H9 (cell line): ENCODE measurements around the gene CAMSAP2. TPM values are rescaled to one million over a fixed set of nuclear protein-coding genes. Genes with fewer than 3 reads are reported as not detected.

Experiments used
- DNase-seq: peaks from one replicate; pipeline ENCODE4 v3.0.0-alpha.2; 2017
- H2AFZ ChIP-seq: one replicate; pipeline ENCODE4 v1.6.1; 2013; ENCODE audit warnings: mild to moderate bottlenecking, low read length, control low read depth, moderate library complexity
- H2AK5ac ChIP-seq: 2 replicates; pipeline ENCODE4 v1.6.1; 2013; ENCODE audit warnings: low read length, control low read depth, mixed read lengths; ENCODE audit not compliant: insufficient read length
- H2BK120ac ChIP-seq: one replicate; pipeline ENCODE4 v1.6.1; 2013; ENCODE audit warnings: low read depth, mild to moderate bottlenecking, low read length, control low read depth, inconsistent platforms; ENCODE audit not compliant: poor library complexity, severe bottlenecking
- H2BK12ac ChIP-seq: 2 replicates; pipeline ENCODE4 v1.6.1; 2013; ENCODE audit warnings: low read length, control low read depth, mixed read lengths, low read depth; ENCODE audit not compliant: insufficient read length
- H2BK15ac ChIP-seq: 2 replicates; pipeline ENCODE4 v1.6.1; 2013; ENCODE audit warnings: low read depth, low read length, control low read depth
- H2BK20ac ChIP-seq: one replicate; pipeline ENCODE4 v1.6.1; 2013; ENCODE audit warnings: low read depth, mild to moderate bottlenecking, low read length, control low read depth, inconsistent platforms; ENCODE audit not compliant: poor library complexity, severe bottlenecking
- H2BK5ac ChIP-seq: 2 replicates; pipeline ENCODE4 v1.6.1; 2013; ENCODE audit warnings: low read length, control low read depth, mixed read lengths; ENCODE audit not compliant: insufficient read length
- H3K14ac ChIP-seq: 2 replicates; pipeline ENCODE4 v1.6.1; 2013; ENCODE audit warnings: low read length, control low read depth; ENCODE audit not compliant: insufficient read depth
- H3K18ac ChIP-seq: 2 replicates; pipeline ENCODE4 v1.6.1; 2013; ENCODE audit warnings: low read depth, mild to moderate bottlenecking, mixed read lengths, low read length, control low read depth; ENCODE audit not compliant: insufficient read length
- H3K23ac ChIP-seq: 2 replicates; pipeline ENCODE4 v1.6.1; 2013; ENCODE audit warnings: low read length, control low read depth, mixed read lengths, low read depth; ENCODE audit not compliant: insufficient read length
- H3K23me2 ChIP-seq: 2 replicates; pipeline ENCODE4 v1.6.1; 2013; ENCODE audit warnings: low read depth, mild to moderate bottlenecking, mixed read lengths, low read length, control low read depth; ENCODE audit not compliant: insufficient read length, poor library complexity, severe bottlenecking
- H3K27ac ChIP-seq: 2 replicates; pipeline ENCODE4 v1.5.1; 2013; ENCODE audit warnings: low read length, control low read depth, mixed read lengths, low read depth; ENCODE audit not compliant: insufficient read length
- H3K27me3 ChIP-seq: 2 replicates; pipeline ENCODE4 v1.6.1; 2013; ENCODE audit warnings: low read length, control low read depth, inconsistent platforms; ENCODE audit not compliant: insufficient read depth
- H3K4ac ChIP-seq: 2 replicates; pipeline ENCODE4 v1.6.1; 2013; ENCODE audit warnings: low read depth, mild to moderate bottlenecking, control low read depth, inconsistent platforms, low read length, moderate library complexity
- H3K4me1 ChIP-seq: 2 replicates; pipeline ENCODE4 v1.6.1; 2013; ENCODE audit warnings: low read length, control low read depth, inconsistent platforms; ENCODE audit not compliant: insufficient read depth
- H3K4me2 ChIP-seq: 2 replicates; pipeline ENCODE4 v1.6.1; 2013; ENCODE audit warnings: low read length, control low read depth, mixed read lengths; ENCODE audit not compliant: insufficient read length, insufficient read depth
- H3K56ac ChIP-seq: 2 replicates; pipeline ENCODE4 v1.6.1; 2013; ENCODE audit warnings: low read depth, mild to moderate bottlenecking, mixed read lengths, low read length, control low read depth; ENCODE audit not compliant: insufficient read length
- H3K79me1 ChIP-seq: 2 replicates; pipeline ENCODE4 v1.6.1; 2013; ENCODE audit warnings: low read depth, mild to moderate bottlenecking, moderate library complexity, low read length, control low read depth, inconsistent platforms; ENCODE audit not compliant: insufficient read depth, poor library complexity, severe bottlenecking
- H3K79me2 ChIP-seq: 2 replicates; pipeline ENCODE4 v1.6.1; 2013; ENCODE audit warnings: low read length, control low read depth, inconsistent platforms; ENCODE audit not compliant: insufficient read depth
- H3K9ac ChIP-seq: 2 replicates; pipeline ENCODE4 v1.6.1; 2013; ENCODE audit warnings: low read length, control low read depth, mixed read lengths; ENCODE audit not compliant: insufficient read length; ENCODE audit errors: extremely low read depth
- H3K9me3 ChIP-seq: one replicate; pipeline ENCODE4 v1.6.1; 2013; ENCODE audit warnings: low read depth, low read length, inconsistent platforms; ENCODE audit not compliant: control insufficient read depth
- H3T11ph ChIP-seq: one replicate; pipeline ENCODE4 v1.6.1; 2013; ENCODE audit warnings: mild to moderate bottlenecking, low read length, control low read depth, inconsistent platforms
- H4K20me1 ChIP-seq: one replicate; pipeline ENCODE4 v1.6.1; 2013; ENCODE audit not compliant: control insufficient read depth, insufficient read length, insufficient read depth
- H4K5ac ChIP-seq: 2 replicates; pipeline ENCODE4 v1.6.1; 2013; ENCODE audit warnings: low read depth, mild to moderate bottlenecking, mixed read lengths, low read length, control low read depth; ENCODE audit not compliant: insufficient read length
- H4K8ac ChIP-seq: replicated peaks from 2 replicates; pipeline ENCODE4 v1.6.1; 2013; ENCODE audit warnings: low read length, control low read depth, mixed read lengths, low read depth; ENCODE audit not compliant: insufficient read length
- H4K91ac ChIP-seq: 2 replicates; pipeline ENCODE4 v1.6.1; 2013; ENCODE audit warnings: low read depth, mild to moderate bottlenecking, moderate library complexity, mixed read lengths, low read length, control low read depth; ENCODE audit not compliant: insufficient read length
- H3K27ac Mint-ChIP-seq, 3 experiments: 2 replicates in 2 of 3; 3 replicates in 1 of 3; pipeline ENCODE4 v1.8.0; 2020 to 2021; ENCODE audit warnings: mixed read lengths in 3 of 3, mild to moderate bottlenecking in 1 of 3, moderate library complexity in 1 of 3
- H3K27me3 Mint-ChIP-seq: 2 replicates; pipeline ENCODE4 v1.8.0; 2021; ENCODE audit warnings: low read depth, mild to moderate bottlenecking, moderate library complexity, mixed read lengths
- H3K36me3 Mint-ChIP-seq, 3 experiments: 2 replicates in 2 of 3; 3 replicates in 1 of 3; pipeline ENCODE4 v1.8.0; 2020 to 2021; ENCODE audit warnings: low read depth in 3 of 3, mixed read lengths in 3 of 3; ENCODE audit not compliant: insufficient read depth in 1 of 3
- H3K4me1 Mint-ChIP-seq, 2 experiments: 2 replicates each; pipeline ENCODE4 v1.8.0; 2020; ENCODE audit warnings: mixed read lengths in 2 of 2
- H3K4me3 Mint-ChIP-seq, 2 experiments: 2 replicates in 1 of 2; 3 replicates in 1 of 2; pipeline ENCODE4 v1.8.0; 2020 to 2021; ENCODE audit warnings: mild to moderate bottlenecking in 2 of 2, mixed read lengths in 2 of 2, moderate library complexity in 1 of 2
- H3K9me3 Mint-ChIP-seq, 2 experiments: 2 replicates in 1 of 2; 3 replicates in 1 of 2; pipeline ENCODE4 v1.8.0; 2020; ENCODE audit warnings: mild to moderate bottlenecking in 2 of 2, mixed read lengths in 2 of 2, moderate library complexity in 1 of 2
- CTCF ChIP-seq: fragments of 200-600 bp; sonication (generic); conservative IDR thresholded peaks from 3 replicates; pipeline ENCODE4 v1.8.0; 2021; ENCODE audit warnings: antibody characterized with exemption, mild to moderate bottlenecking
- WGBS: extraction: QIAGEN DNeasy Blood & Tissue Kit; methylation state at CpG from one replicate; pipeline ENCODE4 v1.1.7; 2013; ENCODE audit warnings: missing lambda C conversion rate, low lambda C conversion rate, mixed read lengths; ENCODE audit not compliant: insufficient read length; ENCODE audit errors: extremely low coverage; 5-methylcytosine and 5-hydroxymethylcytosine counted together
- total RNA-seq: library from RNA; stranded (reverse); gene quantifications from 2 replicates; pipeline ENCODE4 v1.2.1, GENCODE V29; 2021

The CAMSAP2 gene
- total RNA-seq, 1 experiment from 2014 or later, result 33.7 TPM

- H2BK15ac ChIP-seq, result no peak overlapping the region
- H3K4ac ChIP-seq, result no peak overlapping the region
- no peaks in the 10 kb centered on the region; the same call in none of the 2 replicates for H3K27me3 Mint-ChIP-seq
- H2AFZ ChIP-seq, result no peak overlapping the region
- peak; percentile 58 for DNase-seq
- no peak overlapping the region for H3K27ac Mint-ChIP-seq
- no peak overlapping the region for H3T11ph ChIP-seq
- peaks cover 9% of the 10 kb centered on the region for H3K4me1 ChIP-seq
- no peak overlapping the region for H2BK20ac ChIP-seq
- no peaks in the 10 kb centered on the region for H4K20me1 ChIP-seq
- H3K9me3 ChIP-seq, result no peaks in the 10 kb centered on the region
- WGBS, result no CpG with 5 or more reads among the region's 7 CpGs
- no peak overlapping the region for H2BK12ac ChIP-seq
- H3K27ac ChIP-seq, result no peak overlapping the region
- peaks cover 21% of the 10 kb centered on the region for H3K23me2 ChIP-seq
- H3K79me1 ChIP-seq, result no peaks in the 10 kb centered on the region
- H3K56ac ChIP-seq, result no peak overlapping the region
- H2BK5ac ChIP-seq, result no peak overlapping the region
- no peak overlapping the region for H3K9ac ChIP-seq
- H2BK120ac ChIP-seq, result no peak overlapping the region
- H3K14ac ChIP-seq, result no peak overlapping the region
- no peak for TF ChIP-seq CTCF
- H4K5ac ChIP-seq, result no peak overlapping the region
- H3K4me2 ChIP-seq, result no peak overlapping the region
- no peak overlapping the region for H3K18ac ChIP-seq
- no peaks in the 10 kb centered on the region for H3K9me3 Mint-ChIP-seq
- H3K23ac ChIP-seq, result no peak overlapping the region
- H3K4me1 Mint-ChIP-seq, result peaks cover 42 to 53% of the 10 kb centered on the region in 2 experiments
- no peak overlapping the region for H3K4me3 Mint-ChIP-seq
- no peaks in the 10 kb centered on the region for H3K36me3 Mint-ChIP-seq
- H3K79me2 ChIP-seq, result peaks cover 2% of the 10 kb centered on the region; the same call in 1 of the 2 replicates
- no peak overlapping the region for H4K91ac ChIP-seq
- no peaks in the 10 kb centered on the region for H3K27me3 ChIP-seq
- H2AK5ac ChIP-seq, result no peak overlapping the region
- no peak overlapping the region for H4K8ac ChIP-seq
These were observed 149.7 kb downstream of the CAMSAP2 start for GRCh38 chr1:200888349-200888838.
